Stimulated activated CD8-positive, alpha-beta memory T cell treated with anti-CD3 and anti-CD28 coated beads, Interleukin-15, amount 100 ng/mL, for 4 hours (primary cell): ENCODE data around the gene SNX33.
A peak's percentile ranks its signal among the peaks of the same experiment; 100 is the strongest.
"Not testable (repeated sequence)": the region's sequence is repeated elsewhere in the genome, so short reads cannot be mapped to it uniquely, and the experiment has no call there.

Source experiments
- DNase-seq, 2 donors: peaks; one replicate each; pipeline ENCODE4 v3.0.0-alpha.2; 2020; ENCODE audit warnings: low read depth in 2 of 2

Gene SNX33

GRCh38 chr15:75647370-75648155 is at the start of gene SNX33:
SNX33 (plus strand) TSS chr15:75647912; CDS start chr15:75649103, 1,191 bp downstream.
- peak; percentile 37 to 40 for DNase-seq

DNA sequence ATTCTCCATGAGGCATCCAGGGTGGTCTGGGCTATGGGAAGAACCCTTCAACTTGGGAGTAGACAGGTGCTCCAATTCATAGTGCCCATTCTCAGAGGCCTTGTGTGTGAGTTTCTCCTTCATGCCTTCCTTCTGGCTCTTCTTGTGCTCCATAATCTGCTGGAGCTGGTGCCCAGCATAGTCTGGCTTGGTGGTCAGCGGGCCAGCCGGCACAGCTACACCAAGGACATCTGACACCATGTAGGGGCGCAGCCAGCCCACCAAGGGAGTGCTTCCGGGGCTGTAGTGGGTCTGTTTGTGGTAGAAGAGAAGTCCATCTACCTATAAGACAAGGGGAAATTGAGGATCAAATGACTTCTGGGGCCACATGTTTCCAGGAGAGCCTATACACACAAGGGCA is 49.4 kb upstream of the SNX33 start:
- DNase-seq, result no peak

DNA sequence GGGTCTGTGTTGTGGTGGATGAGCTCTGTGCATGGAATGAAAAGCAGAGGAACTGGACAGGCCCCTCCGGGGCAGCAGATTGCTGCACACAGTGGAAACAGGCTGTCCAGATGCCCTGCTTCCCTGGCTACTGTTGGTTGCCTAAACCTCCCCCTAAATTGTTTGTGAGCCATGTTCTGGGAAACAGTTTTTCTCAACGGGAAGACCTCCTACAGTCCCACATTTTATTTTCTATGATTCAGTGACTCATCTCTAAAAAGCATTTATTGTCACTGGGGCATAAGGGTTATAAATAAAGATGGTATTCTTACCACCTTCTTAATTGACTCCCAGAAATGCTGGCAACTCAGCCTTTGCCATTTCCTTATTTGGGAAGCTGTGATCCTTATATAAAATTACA is 48.3 kb upstream of the SNX33 start:
- no peak for DNase-seq

- DNase-seq, result no peak
Measured at GRCh38 chr15:75606026-75606425, 41.7 kb upstream of the SNX33 start.

DNA sequence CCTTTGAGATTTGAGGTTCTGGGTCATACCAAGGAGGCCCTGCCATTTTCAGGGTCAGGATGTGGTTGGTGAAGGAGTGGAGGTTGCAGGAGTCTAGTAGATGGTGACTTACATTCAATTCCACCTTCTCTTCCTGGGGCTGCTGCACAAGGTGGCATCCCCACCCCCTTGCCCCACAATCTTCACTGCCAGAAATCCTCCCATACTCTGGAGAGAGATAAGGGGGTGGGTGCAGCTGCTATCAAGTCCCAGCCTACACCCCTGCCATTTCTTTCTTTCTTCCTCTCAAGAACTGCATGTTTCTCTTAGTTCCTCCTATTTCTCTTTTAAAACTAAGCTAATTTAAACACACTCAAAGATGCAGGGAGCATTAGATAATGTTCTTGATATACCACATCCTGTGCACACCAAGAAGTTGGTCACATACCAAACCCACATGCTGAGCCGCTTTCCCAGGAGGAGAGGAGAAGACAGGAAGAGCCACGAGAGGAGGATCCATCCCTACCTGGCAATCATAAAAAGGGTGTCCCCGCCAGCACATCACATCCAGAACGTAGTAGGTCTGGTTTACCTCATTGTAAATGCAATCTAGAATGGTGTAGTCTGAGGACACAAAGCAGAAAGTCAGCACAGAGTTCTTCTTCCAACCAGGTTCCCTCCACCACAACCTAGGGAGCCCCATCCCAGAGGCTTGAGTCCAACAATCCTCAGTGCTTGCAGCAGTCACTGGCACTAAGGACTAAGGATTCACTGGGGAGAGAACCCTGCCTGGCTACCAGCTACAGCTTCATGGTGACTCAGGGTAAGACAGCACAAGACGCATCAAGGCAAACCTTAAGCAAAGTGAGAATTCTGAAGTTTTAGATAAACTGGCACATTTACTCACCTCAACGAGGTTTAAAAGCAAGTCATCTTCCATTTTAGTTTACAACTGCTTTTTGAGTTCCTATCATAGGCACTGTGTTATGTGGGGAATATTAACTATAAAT is 40.7 kb upstream of the SNX33 start:
- DNase-seq, result no peak

- DNase-seq, result no peak
Measured at GRCh38 chr15:75616766-75617165, 30.9 kb upstream of the SNX33 start.

DNA sequence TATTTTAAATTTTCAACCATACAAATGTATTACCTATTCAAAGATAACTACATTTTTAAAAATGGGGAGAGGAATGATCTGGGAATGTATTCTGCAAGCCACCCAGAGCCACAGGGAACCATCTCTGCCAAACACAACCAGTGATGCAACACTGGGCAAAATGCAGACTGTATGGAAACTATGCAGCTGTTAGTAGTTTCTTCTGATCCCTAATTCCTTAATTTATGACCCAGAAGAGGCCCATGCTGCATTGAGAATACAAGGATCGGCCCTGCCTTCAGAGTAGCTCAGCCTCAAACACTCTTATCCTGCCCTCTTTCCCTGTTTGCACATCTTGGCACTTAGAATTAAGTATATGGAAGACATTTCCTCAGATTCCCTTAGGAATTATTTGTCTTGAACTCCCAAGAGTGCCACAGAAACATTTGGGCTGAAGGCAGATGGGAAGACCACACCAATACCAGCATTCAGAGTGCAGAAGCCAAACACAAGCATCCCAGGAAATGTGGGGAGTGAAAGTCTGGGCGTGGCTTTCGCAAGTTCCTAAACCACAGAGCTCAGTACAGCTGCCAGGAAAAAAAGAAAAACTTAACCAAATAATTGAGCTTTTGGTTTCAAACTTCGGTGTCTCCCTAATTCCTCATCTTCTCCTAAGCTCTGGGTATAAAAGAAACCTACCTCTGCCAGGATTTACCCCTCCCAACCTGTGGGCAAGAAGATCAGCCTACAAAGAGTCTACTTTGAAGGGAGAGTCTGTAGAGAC is 27.5 kb upstream of the SNX33 start:
- no peak for DNase-seq

DNA sequence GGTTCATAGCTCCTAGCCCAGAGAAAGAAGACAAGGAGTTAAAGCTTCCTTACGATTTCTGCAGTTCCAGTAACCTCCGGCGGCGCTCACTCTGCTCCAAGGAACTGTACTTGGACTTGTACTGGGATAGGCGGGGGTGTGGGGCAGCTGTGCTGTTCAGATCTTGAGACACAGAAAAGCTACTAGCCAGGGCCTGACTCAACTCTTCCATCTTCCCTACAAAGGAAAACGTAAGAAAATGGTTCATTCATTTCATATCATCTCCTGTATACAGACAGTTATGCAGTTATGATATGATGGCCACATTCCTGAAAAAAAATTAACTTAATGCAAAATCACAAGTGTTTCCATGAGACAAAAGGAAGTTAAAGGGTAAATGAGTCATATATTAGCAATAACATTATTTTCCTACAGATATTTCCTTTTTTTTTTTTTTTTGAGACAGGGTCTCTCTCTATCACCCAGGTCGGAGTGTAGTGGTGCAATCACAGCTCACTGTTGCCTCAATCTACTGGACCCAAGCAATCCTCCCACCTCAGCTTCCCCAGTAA is 26.8 kb upstream of the SNX33 start:
- DNase-seq, result no peak

DNA sequence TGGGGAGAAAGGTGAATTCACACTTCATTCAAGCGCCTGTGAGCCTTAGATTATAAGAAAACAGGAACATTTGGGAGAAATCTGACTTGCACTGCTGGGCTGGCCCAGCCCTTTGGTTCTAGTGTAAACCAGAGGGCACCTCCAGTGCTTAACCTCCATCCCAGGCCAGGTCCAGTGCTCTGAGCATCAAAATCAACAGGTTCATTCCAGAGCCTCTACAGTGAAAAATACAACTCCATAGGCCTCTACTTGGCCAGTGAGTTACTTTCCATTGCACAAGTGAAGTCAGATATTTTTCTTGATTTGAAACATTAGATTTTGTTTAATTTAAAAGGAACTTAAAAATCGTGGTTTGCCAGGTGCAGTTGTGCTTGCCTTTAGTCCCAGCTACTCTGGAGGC is 25.2 kb upstream of the SNX33 start:
- DNase-seq, result no peak

DNA sequence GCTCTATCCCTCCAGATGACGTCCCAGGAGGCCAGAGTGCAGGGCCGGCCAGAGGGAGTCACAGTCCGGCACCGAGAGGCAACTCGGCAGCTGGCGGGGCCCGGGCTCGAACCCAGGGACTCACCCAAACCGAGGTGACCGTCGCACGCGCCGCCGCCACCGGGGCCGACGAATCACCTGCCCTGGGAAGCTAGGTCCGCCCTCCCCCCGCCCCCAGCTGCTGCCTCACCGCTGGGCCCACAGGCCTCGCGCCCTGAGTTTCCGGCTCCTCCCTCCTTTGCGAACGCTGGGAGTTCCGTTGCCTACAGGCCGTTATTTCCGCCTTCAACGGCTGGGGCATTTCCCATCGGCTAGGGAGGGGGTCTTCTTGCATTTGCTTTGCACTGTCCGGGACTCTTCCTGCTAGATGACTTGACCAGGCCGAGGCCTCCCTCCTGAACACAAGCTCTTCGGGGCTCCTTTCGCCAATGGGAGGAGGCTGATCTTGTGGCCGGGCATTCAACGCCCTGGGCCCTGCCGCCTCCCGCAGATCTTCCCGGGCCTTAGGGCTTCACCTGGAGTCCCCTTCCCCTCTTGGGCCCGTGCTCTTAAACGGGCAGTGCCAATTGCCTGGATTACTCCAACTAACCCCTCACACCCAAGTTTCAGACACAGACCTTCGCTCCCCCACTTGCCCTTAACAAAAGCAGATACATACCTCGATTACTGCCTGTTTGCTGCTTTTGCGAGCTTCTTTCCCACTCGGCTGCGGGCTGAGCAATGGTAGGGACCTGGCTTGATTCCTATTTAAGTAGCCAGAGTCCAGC is 22.0 kb upstream of the SNX33 start, which contains the start of gene SNUPN:
SNUPN (minus strand) TSS at position 184 of the 806 bp plus-strand sequence. CDS start 4,674 bp downstream, outside the sequence.
- DNase-seq, result peak; percentile 82 to 86

- DNase-seq, result no peak
Measured at GRCh38 chr15:75631935-75632334, 15.8 kb upstream of the SNX33 start.

DNA sequence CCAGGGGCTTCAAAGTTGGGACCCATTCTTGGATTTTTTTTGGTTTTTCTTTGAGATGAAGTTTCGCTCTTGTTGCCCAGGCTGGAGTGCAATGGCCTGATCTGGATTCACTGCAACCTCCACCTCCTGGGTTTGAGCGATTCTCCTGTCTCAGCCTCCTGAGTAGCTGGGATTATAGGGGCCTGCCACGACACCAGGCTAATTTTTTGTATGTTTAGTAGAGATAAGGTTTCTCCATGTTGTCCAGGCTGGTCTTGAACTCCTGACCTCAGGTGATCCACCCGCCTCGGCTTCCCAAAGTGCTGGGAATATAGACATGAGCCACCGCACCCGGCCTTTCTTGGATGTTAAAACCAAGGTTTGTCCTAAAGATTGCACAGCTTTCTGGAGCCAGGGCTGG is 13.8 kb upstream of the SNX33 start:
- not testable (repeated sequence) for DNase-seq

- no peak for DNase-seq
Measured at GRCh38 chr15:75636026-75636425, 11.7 kb upstream of the SNX33 start.

DNA sequence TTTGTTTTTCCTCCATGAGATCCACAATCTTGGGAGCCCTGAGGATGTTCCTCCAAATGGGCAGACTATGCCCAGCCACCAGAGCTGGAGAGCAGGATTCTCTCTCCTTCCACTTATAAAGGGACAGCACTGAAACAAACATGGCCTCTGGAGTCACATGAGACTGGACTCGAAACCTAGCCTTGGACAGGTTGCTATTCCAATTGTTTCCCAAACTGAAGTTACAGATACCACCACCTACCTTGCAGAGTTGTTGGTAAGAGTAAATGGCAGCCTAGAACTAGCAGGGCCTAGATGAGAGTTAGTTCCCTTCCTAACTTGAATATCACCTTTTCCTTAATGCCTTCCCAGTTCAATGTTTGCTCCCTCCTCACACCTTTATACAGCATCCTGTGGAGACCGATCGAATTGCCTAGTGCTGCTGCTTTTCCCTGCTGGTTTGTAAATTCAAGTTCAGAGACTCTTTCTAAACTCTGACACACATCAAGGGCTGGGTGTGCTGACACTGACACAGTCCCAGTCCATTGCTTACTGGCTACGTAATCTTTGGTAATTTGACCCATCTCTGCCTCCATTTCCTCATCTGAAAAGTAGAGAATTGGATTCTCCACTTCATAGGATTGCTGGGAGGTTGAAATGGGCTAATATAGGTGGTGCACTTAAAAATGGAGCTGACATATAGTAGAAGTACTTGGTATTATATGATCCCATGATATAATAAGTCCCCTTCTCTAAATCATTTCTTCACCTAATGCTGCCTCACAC is 10.3 kb upstream of the SNX33 start:
- DNase-seq, result no peak

GRCh38 chr15:75639191-75639708 is 8.5 kb upstream of the SNX33 start:
- DNase-seq, result no peak

DNA sequence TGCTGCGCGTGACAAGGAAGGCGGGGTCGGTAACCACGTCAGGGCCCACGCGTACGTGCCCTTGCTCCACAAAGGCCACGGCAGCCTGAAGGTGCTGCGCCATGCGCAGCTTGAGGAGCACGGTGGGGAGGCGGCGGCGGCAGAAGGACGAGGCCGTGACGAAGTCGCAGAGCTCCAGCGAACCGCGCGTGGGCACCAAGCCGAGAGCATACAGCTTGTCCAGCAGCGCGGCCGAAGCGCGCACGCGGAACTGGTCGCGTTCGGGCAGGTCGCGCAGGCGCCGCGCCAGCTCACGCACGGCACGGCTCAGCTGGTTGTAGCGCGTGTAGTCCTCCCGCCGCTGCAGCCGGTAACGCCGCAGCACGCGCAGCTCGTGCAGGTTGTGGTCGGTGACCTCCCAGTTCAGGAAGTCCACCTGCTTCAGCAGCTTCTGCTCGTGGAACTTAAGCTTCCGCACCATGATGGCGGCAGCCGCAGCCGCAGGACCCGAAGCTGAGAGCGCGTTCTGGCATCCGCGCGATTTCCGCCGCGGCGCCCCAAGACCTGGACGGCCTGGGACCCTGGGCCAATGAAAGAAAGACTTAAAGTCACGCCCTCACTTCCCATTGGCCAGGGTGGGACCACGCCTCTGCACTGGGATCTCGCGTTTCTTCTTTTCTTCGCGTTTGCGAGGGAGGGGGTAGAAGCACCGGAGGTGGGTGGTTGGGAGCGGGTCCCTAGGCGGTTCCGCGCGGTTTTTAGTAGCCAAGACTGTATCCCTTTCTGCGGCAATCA is 7.8 kb upstream of the SNX33 start, which contains the start of gene IMP3:
IMP3 (minus strand) TSS at position 516 of the 774 bp plus-strand sequence; CDS start at position 460, 56 bp downstream.
- DNase-seq, result peak; percentile 83 to 91

GRCh38 chr15:75640483-75641178 is 7.1 kb upstream of the SNX33 start:
- peak in 1 of 2 donors; percentile 31 for DNase-seq

DNA sequence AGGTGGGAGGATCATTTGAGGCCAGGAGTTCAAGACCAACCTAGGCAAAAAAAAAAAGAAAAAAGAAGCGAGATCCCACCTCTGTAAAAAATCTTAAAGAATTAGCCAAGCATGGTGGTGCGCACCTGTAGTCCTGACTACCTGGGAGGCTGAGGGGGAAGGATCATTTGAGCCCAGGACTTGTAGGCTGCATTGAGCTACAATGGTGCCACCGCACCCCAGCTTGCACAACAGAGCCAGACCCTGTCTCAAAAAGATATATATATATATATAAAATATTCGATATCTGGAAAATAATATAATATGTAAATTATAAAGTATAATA is 6.6 kb upstream of the SNX33 start:
- DNase-seq, result no peak
